CD4-positive, alpha-beta T cell treated with Interleukin-10 for 1 hour (primary cell): ENCODE measurements around the gene GREB1.
A peak's percentile ranks its signal among the peaks of the same experiment; 100 is the strongest.
"Not testable (repeated sequence)": the region's sequence is repeated elsewhere in the genome, so short reads cannot be mapped to it uniquely, and the experiment has no call there.

Experiments
- DNase-seq: peaks from one replicate; pipeline ENCODE4 v3.0.0-alpha.2; 2020

Gene GREB1

DNA sequence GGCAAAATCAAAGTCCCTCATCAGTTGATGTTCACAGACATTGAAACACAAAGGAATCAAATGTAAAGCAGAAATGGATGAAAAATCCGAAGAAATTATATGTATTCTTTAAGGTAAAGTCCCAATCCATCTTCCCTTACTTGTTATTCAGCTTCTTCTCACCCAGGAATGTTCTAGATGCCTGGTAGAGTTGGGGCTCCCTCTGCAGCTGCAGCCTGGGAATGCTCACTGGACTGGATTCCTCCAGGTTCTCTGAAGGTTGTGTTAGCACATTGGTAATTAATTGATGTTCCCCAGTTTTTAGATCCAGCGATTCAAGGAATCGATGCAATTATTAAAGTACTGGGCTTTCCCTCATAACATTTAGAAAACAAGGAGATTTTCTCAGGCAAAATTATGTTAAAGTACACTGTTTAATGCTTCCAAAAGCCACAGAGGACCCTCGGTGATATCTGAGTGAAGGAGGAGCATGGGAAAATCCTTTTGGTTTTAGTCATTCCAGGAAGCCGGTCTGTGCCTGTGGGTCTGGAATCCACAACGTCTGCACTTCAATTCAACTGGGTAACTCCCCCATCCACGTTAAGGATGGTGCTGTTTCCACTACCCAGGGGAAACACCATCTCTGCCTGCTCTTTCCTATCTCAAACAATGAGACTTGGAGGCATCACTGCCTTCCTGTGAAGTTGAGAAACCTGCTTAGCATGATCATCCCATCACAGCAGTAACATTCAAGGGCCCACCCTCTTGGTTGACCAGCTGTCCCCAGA, 114.2 kb downstream of the GREB1 start:
- DNase-seq: no peak

DNA sequence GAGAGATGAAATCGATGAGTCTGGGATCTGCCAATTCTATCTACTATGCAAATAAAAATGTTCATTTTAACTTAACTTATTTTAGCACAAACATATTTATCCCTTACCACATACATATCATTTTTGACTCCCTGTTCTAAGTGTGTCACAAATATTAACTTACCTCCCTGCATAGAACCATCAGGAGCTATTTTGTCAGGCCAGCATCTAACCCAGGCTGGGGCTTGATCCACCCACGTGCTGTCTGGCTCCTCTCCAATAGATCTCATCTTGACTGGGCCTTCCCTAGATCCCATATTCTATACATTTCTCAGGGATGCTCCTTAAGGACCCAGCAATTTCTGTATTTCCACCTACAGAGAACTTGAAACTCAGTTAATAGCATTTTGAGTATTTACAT, 115.2 kb downstream of the GREB1 start:
- no peak for DNase-seq

DNA sequence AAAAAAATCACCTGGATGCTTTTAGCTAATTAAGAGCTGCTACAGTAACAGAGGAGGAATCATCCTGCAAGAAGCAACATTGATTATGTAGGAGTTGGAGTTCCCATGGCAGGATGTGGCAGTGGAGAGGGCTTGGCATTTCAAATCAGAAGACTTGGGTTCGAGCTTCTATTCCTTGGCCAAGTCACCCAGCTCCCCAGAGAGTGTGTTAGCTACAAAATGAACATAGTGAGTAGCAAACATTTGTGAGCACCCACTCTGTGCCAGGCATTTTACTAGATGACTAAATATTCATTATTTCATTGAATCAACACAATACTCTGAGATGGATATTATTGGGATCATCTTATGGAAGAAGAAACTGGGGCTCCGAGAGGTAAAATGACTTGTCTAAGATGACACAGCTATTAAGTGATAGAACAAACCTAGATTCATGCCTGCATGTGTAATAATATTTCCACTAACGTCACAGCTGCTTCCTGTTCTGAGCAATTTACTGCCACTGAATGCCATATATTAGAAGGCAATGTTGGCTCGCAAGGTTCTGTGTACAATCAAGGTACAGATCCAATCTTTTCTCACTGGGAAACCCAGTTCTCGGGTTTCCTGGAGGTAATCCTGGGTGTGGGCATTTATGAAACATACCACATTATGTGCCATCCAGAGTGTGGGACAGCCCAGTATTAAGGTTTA, 118.2 kb downstream of the GREB1 start:
- DNase-seq: no peak

DNA sequence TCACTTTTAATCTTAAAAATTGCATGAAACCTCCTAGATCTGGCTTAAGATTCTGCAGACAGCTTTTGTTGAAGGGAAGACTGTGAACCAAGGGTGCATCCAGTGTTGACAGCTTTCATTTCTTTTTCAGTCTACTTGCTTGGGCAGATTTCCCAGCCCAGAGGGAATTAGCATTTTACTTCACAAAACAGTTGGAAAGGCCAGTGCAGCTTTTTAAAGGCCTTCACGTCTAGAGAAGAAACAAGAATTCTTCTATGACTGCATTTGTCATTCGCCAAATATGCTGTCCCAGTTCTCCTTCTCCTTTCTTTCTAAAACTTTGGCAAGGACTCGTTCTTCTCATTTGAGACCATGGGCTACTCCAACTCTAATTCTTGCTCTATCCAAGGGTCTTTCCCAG, 118.7 kb downstream of the GREB1 start:
- no peak for DNase-seq

DNA sequence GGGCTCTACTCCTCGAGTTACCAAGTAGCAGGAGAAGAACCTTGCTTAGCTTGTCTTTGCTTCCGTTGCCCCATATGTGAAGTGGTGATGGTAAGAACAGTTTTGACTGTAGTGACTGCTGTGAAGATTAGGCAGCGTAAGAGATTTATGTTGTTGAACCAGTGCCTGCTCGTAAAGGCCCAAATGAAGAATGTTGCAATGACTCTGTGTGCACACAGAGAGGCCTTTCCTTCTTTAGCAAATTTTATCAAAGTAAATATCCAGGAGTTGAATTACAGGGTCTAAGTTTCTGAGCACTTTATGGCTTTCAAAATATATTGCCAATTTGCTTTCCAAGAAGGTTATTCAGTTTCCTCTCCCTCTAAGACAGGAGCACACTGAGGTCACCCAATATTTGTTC, 121.7 kb downstream of the GREB1 start:
- no peak for DNase-seq

DNA sequence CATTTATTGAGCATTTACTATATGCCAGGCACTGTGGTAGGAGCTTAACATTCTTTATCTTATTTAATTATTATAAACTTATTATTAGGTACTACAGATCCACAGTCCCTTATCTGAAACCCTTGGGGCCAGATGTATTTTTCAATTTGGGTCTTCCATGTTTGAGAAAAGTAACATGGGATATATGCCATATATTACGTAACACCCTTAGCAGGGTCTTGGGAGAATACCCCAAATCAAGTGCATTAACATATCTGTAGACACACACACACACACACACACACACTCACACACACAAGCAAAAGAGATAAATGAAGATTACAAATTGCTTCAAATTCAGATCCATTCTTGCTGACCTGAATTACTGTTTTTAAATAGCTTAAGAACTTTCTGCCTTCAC, 122.4 kb downstream of the GREB1 start:
- DNase-seq: no peak

DNA sequence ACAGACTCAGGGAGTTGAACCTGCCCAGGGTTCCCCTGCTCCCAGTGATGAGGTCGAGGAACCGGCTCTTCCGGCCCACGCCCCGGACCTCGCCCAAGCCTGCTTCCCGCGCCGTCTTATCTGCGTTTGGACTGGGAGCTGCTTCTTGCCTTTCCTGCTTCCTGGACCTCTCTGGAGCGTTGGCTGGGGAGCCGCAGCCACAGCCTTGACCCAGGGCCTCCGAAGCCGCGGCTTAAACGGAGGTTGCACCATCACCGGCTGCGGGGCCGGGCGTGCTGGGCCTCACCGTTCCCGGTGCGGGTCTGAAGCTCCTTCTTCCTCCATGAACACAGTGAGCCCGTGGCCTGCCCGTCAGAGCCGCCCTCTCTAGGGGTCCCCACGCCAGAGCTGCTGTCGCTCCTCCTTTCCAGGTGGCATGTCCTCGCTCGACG, 122.8 kb downstream of the GREB1 start:
- DNase-seq: no peak

DNA sequence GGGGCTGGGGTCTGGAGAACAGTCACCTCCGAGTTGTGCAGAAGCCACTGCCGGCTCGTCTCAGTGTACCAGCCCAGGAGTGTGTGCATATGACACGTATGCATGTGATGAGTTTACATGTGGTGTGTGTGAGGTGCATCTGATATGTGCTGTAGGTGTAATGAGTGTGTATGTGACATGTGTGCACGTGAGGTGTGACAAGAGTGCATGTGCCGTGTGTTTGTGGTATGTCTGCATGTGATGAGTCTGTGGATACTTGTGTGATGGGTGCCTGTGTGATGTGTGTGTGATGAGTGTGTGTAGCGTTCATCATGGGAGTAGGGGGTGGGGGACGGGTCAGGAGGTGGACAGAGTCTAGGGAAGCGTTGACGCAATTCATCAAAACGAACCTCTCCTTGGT, 123.3 kb downstream of the GREB1 start:
- DNase-seq: no peak

DNA sequence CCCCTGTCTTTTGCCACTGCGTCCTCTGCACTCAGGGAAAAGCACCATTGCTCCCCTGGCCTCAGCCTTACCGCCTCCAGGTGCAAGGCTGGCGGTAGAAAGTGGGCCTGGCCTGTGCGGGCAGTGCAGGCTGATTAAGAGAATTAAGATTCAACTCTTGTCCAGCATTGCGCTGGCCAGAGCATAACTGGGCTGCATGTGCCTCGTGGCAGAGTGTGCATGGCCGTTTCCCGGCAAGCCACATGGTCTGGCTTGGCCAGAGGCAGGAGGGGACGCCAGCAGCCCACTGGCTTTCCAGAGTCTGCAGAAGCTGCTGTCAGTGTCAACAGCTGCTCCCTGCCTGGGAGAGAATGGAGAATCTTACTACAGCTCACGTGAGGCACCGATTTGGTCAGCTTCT, 123.8 kb downstream of the GREB1 start:
- no peak for DNase-seq

DNA sequence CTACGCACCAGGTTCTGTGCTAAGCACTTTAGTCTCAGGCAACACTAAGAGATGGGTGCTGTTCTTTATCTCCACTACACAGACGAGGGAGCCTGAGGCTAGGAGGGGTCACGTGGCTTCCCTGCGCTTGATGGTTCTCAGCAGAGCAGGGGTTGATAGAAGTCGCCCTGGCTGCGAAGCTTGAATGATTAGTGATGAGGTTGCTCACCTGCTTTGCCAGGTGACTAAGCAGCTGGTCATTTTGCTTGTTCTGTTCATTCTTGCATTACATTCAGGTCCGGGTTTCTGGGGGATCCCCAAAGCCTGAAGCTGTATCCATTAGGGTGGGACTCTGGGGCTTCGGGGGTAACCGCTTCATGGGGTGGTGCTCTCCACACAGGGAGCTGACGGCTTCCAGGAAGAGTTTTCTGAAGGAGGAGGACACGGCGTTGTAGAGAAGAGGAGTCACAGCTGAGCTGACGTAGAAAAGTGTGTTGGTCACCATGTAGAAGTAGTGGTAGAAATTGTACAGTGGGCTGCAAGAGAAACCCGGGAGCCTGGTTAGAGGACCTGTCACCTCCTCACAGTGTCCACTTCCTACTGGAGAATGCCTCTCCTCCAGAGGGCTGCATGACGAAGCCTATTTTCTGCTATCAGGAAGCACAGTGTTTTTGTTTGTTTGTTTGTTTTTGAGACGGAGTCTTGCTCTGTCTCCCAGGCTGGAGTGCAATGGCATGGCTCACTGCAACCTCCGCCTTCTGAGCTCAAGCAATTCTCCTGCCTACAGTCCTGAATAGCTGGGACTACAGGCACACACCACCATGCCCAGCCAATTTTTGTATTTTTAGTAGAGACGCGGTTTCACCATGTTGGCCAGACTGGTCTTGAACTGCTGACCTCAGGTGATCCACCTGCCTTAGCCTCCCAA, 124.6 kb downstream of the GREB1 start:
- no peak for DNase-seq

DNA sequence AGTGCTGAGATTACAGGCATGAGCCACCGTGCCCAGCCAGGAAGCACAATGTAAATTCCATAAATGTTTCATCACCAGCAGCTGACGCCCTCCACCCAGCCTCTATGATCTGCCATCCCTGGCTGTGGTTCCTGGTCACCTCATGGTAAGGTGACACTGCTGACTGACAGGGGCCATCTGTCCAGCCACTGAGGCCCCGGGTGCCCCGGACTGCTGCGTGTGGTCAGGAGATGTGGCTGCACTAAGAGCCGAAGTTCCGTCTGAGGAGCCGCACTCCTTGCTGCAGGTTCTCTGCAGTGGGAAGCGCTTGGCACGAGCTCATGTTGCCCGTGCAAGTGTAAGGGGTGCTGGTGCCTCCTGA, 125.2 kb downstream of the GREB1 start:
- DNase-seq: no peak

DNA sequence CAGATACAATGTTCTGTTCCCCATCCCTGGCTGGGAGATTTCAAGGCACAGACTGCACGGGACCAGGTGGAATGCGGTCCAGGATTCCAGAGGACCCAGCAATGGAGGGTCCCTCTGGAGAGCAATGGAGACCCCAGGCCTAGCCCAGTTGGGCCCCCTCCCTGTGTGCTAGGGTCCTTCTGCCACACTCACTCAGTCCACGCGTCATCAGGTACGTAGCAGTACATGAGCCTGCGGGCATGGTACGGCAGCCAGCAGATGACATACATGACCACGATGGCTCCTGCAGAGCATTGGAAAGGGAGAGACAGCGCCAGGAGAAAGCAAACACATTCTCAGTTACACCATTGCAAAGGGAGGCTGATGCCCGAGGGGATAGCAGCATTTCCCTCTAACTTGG, 126.0 kb downstream of the GREB1 start:
- DNase-seq: no peak

DNA sequence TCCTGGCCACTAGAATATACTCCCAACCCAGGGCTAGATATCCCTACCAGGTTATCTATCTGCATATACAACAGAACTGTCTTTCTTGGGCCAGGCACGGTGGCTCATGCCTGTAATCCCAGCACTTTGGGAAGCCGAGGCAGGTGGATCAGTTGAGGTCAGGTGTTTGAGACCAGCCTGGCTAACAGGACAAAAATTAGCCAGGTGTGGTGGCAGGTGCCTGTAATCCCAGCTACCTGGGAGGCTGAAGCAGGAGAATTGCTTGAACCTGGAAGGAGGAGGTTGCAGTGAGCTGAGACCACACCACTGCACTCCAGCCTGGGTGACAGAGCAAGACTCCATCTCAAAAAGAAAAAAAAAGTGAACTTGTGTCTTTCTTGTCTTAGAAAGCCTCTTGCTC, 126.6 kb downstream of the GREB1 start:
- not testable (repeated sequence) for DNase-seq

DNA sequence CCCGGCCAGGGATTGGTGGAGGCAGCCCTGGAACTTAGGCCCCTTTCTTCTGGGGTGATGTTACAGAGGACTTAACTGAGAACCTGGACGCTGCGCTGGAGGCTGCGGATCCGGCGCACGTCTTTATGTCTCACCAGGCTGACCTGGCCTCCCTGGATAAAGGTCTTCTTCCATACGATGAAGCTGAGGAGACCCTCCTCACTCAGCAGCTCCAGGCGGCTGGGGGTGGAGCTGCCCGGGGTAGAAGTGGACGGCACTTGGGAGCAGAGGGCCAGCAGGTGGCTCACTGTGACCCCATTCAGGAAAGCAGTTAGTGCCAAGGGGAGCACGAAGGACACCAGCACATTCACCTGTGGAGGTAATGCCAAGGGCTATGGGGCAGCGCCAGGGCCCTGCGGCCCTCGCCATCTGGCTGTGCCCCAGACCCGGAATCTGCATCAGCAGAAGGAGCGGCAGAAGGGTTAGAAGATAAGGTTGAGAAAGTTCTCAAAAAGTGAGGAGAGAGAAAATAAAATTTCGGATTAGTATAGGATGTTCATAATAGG, 128.1 kb downstream of the GREB1 start:
- DNase-seq: no peak

DNA sequence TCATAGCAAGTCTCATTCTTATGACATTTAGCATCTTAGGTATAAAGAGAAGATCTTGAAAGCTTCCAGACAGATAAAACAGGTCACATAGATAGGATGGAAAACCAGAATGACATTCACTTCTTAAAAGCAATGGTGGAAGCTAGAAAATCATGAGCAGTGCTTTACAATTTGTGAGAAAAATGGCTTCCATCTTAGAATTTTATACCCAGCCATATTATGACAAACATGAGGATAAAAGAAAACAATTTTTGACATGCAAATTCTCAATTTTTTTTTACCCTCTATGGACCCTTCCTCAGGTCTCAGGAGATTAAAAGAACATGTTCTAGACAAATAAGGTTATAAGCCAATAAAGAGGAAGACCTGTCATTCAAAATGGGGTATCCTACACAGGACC, 129.0 kb downstream of the GREB1 start:
- DNase-seq: no peak

DNA sequence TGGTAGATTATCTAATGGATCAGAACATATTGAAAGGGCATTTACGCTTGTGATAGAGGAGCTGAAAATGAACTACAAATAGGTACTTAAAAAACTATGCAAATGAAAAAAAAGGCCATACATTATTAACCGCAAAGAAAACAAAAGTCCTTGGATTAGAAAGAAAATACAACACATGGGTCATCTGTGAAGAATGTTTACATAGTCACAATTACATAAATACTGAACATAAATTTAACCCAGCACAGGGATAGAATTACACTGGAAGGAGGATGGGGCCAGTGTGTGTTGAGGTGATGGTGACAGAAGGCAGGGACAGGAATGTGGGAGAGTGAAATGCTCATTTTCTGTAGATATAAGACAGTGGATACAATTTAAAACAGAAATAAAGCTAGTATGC, 129.6 kb downstream of the GREB1 start:
- no peak for DNase-seq

DNA sequence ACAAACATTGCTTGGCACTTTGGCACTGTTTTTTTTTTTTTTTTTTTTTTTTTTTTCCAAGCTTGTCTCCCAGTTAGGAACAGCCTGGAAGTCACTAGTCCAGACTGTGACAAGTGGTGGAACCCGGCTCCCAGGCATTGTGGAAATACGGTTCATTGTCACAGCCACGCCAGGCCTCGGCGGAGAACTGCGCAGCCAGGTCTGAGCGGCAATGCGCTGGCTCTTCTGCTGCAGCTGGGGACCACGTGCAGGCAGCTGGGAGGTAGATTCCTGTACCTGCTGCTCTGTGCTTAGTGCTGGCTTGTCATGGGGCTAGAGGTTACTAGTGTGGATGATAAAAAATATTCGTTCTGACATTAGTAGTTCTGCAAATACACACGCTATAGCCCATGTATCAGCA, 131.2 kb downstream of the GREB1 start:
- no peak for DNase-seq

DNA sequence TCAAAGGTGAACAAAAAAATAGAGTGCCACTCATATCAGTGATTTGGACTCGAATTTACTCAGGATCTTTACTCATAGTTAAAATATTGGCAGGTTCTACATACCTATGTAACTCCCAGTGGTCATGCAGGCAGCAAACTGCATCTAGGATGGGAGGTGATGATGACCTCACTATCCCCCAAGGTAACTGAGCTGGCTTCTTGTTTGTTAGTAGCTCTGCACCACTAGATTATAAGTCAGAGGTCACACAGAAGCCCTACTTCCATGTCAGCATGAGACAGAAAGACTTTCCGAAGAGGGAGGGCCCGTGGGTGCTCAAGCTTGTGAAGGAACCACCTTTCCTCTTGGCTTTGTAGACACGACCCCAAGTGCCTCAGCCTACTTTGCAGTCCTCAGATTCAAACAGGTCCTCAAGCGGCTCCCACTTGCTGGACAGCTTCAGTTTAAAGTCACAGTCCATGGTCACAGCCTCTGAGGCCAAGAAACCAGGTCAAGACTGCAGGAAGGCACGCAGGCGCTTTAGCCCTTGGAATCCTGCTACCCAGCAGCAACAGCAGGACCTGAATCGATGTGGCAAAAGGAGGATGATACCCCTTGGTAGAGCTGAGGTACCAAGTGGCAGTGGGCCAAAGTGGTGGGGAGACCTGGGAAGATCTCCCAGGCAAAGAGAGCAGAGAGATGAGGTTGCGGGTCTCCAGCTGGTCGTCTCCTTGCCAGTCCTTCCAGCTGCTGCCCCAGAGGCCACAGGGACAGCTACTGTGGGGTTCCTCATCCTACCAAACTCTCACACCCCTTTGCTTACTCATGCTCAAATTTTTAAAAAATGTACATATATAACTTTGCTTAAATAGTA, 131.9 kb downstream of the GREB1 start:
- no peak for DNase-seq

DNA sequence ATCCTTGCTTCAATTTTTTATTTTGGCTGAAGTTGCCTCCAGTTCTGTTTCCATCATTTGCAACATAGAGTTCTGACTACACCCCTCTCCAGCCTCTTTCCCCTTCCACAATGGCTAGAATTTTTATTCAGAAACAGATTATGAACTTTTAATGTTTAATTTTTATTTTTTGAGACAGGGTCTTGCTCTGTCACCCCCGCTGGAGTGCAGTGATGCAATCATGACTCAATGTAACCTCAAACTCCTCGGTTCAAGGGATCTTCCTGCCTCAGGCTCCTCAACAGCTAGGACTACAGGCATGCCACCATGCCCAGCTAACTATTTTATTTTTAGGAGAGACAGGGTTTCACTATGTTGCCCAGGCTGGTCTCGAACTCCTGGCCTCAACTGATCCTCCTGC, 133.3 kb downstream of the GREB1 start:
- DNase-seq: no peak

DNA sequence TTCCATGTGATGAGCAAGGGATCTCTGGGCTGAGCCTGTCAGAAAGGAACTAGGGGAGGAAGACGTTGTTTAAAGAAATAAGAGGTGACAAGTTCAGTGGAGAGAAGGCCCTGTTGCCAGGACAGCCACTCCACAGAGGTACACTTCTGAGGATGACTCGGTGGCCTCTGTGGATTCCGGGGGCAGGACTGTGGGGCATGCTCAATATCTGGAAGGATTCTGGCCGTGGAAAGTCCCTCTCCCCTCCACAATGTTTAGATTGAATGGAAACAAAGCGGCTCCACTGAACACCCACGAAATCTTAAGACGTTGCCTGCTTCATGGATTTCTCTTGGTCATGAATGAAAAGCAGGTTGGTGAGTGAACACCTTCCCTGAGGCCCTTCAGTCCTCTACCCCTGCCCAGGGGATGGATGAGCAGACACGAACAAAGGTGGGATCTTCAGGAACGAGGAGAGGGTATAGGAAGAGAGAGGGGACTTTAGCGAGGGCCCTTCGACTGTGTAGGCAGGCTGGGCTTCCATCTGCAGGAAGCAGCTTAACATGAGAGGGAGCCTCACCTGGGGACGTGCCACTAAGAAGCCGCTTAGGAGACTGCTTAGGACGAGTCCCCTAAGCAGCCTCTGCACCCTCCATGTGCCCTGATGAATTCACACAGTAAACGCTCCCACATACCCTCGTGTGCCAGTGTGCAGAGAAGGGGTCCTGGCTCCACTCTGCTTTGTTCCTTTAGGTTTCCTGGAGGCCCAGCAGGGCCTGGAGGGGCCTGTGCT, 134.2 kb downstream of the GREB1 start:
- DNase-seq: no peak

DNA sequence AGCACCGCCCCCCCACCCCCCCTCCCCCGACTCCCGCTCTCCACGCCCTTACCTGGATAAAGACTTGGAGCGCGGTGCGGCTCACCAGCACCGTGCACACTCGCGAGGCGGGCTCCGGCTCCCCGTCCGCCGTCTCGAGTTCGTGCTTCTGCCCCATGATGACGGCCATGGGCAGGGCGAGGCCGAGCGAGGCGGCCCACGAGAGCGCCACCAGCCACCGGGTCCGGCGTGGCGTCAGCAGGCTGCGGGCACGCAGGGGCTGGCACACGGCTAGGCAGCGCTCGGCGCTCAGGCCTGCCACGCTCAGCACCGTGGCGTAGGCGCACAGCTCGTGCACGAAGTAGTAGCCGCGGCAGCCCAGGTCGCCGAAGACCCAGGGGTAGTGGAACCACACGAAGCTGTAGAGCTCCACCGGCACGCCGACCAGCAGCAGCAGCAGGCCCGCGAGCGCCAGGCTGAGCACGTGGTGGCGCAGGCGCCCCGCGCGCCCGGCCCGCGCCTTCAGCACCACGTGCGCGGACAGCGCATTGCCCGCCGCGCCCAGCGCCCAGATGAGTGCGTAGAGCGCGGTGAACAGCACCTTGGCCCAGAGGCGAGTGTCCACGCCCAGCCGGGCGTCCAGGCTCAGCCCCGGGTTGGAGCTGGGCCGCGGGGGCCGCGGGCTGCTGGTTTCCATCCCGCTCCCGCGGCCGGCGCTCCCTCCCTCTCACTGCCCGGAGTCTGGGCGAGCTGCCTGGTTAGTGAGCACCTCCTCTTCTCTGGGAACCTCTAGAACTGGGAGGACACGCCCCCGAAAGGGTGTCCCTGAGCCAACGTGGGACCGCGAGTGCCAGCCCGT, 135.8 kb downstream of the GREB1 start, which contains the start of gene NTSR2:
Gene NTSR2 (minus strand): TSS at position 742 of the 838 bp plus-strand sequence. CDS start 66 bp downstream, at position 676.
- DNase-seq: peak; percentile 10
